ENCODE results near the gene ITGA5. TPM values are rescaled to one million over a fixed set of nuclear protein-coding genes. Genes with fewer than 3 reads are reported as not detected.

Gene ITGA5
- total and polyA plus RNA-seq, 2 experiments from 2014 or later = 7.3 to 23.7 TPM

DNA sequence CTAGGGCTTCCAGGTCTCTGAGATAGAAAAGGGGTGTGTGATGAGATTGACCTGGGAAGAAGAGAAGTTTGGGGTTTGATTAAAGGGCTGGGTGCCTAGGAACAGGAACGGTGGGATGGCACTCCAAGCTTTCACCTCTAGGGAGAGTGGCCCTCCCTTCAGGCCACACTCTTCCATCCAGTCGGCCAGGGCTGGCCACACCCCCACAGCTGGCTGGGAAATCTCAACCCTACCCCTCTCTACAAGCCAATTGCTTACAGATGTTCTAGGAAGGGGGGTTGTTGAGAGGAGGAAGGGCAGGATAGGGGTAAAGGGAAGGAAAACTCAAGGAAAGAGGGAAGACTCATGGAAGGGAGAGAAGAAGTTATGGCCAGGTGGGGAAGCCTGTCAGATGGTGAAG lies 6.6 kb upstream of the ITGA5 start:
- Histone ChIP-seq H3K4me2 (no peak overlapping the region), H3K36me3 (ENCODE audit: insufficient read depth) (no peaks in the 10 kb centered on the region), H3K79me2 (replicated peaks; ENCODE audit: insufficient read depth) (no peaks in the 10 kb centered on the region), H3K27me3 (ENCODE audit: insufficient read depth) (peaks cover 33% of the 10 kb centered on the region; the same call in 1 of the 2 replicates), H3K4me3 (no peak overlapping the region), H3K27ac (ENCODE audit: low read depth) (no peak overlapping the region), H3K4me1 (ENCODE audit: insufficient read depth) (peaks cover 25% of the 10 kb centered on the region), H2AFZ (no peak overlapping the region), H3K9me2 (ENCODE audit: insufficient read depth) (no peaks in the 10 kb centered on the region), H3F3A (replicated peaks; ENCODE audit: low read depth) (no peaks in the 10 kb centered on the region), H4K20me1 (replicated peaks; ENCODE audit: insufficient read depth) (no peaks in the 10 kb centered on the region)
- DNase-seq (ENCODE audit: low spot score) (no peak), ATAC-seq (peak; percentile 26)
- no peaks in the 10 kb centered on the region for H3K36me3 Mint-ChIP-seq (ENCODE audit: low read depth)
- H3K9me3 Mint-ChIP-seq = no peaks in the 10 kb centered on the region
- H3K27ac Mint-ChIP-seq = no peak overlapping the region
- peaks cover 48% of the 10 kb centered on the region for H3K27me3 Mint-ChIP-seq (ENCODE audit: insufficient read depth, low read depth, poor library complexity)
- TF ChIP-seq POLR2AphosphoS5 (IDR thresholded peaks at IDR 0.05; ENCODE audit: low read depth) = no peak
- TF ChIP-seq STAT1 (IDR thresholded peaks at IDR 0.05; ENCODE audit: unreplicated experiment) = no peak
- no peak for TF ChIP-seq CREB1 (CRISPR knock-in tag; IDR thresholded peaks at IDR 0.05; ENCODE audit: low read depth)
- no peak for TF ChIP-seq ZNF462 (CRISPR knock-in tag; IDR thresholded peaks at IDR 0.05)
- TF ChIP-seq EZH2phosphoT487 (IDR thresholded peaks at IDR 0.05; ENCODE audit: unreplicated experiment) = no peak
- TF ChIP-seq ZNF114 (CRISPR knock-in tag; IDR thresholded peaks at IDR 0.05) = no peak
- H3K4me3 Mint-ChIP-seq = no peak overlapping the region; the same call in 2 of the 3 replicates
- H3K4me1 Mint-ChIP-seq = peaks cover 47% of the 10 kb centered on the region

DNA sequence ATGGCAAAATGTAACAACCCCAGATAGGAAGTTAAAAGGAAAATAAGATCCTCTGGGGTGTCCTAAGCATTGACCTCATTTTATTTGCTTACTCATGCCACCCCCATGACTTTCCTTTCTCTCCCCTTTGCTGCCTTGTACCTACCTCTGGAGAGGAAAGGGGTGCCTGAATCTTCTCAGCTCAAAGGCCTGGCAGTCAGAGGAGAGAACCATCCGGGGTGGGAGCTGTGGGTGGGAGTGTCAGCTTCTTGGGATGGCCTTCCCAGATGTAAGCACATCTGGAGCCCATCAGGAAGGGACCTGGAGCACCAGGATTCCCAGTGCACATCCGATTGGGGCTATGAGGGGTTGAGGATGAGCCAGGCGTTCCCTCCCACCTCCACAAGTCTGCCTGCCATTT lies 5.2 kb upstream of the ITGA5 start:
- Histone ChIP-seq H3K4me2 (no peak overlapping the region), H3K4me1 (ENCODE audit: insufficient read depth) (peaks cover 39% of the 10 kb centered on the region), H3K4me3 (no peak overlapping the region), H3K9me2 (ENCODE audit: insufficient read depth) (no peaks in the 10 kb centered on the region), H3K36me3 (ENCODE audit: insufficient read depth) (no peaks in the 10 kb centered on the region), H4K20me1 (replicated peaks; ENCODE audit: insufficient read depth) (no peaks in the 10 kb centered on the region), H2AFZ (no peak overlapping the region), H3K27me3 (ENCODE audit: insufficient read depth) (peaks cover 36% of the 10 kb centered on the region), H3K79me2 (replicated peaks; ENCODE audit: insufficient read depth) (no peaks in the 10 kb centered on the region), H3K27ac (ENCODE audit: low read depth) (no peak overlapping the region), H3F3A (replicated peaks; ENCODE audit: low read depth) (no peaks in the 10 kb centered on the region)
- Mint-ChIP-seq H3K4me3 (no peak overlapping the region), H3K27ac (no peak overlapping the region), H3K9me3 (no peaks in the 10 kb centered on the region), H3K36me3 (ENCODE audit: low read depth) (no peaks in the 10 kb centered on the region), H3K4me1 (peaks cover 55% of the 10 kb centered on the region), H3K27me3 (ENCODE audit: insufficient read depth, low read depth, poor library complexity) (peaks cover 56% of the 10 kb centered on the region)
- DNase-seq (ENCODE audit: low spot score) = no peak
- ATAC-seq = no peak
- TF ChIP-seq EZH2 (IDR thresholded peaks at IDR 0.05; ENCODE audit: low read depth, unreplicated experiment) (no peak), NANOG (IDR thresholded peaks at IDR 0.05; ENCODE audit: borderline replicate concordance) (no peak), REST (IDR thresholded peaks at IDR 0.05; ENCODE audit: unreplicated experiment) (no peak), CREB1 (CRISPR knock-in tag; IDR thresholded peaks at IDR 0.05; ENCODE audit: low read depth) (no peak), EZH2phosphoT487 (IDR thresholded peaks at IDR 0.05; ENCODE audit: unreplicated experiment) (no peak), JUNB (IDR thresholded peaks at IDR 0.05; ENCODE audit: unreplicated experiment) (no peak), POLR2AphosphoS5 (IDR thresholded peaks at IDR 0.05; ENCODE audit: low read depth) (no peak)
- TF ChIP-seq, protein P1, sequence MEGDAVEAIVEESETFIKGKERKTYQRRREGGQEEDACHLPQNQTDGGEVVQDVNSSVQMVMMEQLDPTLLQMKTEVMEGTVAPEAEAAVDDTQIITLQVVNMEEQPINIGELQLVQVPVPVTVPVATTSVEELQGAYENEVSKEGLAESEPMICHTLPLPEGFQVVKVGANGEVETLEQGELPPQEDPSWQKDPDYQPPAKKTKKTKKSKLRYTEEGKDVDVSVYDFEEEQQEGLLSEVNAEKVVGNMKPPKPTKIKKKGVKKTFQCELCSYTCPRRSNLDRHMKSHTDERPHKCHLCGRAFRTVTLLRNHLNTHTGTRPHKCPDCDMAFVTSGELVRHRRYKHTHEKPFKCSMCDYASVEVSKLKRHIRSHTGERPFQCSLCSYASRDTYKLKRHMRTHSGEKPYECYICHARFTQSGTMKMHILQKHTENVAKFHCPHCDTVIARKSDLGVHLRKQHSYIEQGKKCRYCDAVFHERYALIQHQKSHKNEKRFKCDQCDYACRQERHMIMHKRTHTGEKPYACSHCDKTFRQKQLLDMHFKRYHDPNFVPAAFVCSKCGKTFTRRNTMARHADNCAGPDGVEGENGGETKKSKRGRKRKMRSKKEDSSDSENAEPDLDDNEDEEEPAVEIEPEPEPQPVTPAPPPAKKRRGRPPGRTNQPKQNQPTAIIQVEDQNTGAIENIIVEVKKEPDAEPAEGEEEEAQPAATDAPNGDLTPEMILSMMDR (conservative IDR thresholded peaks at IDR 0.05; ENCODE audit: low read depth in 2 of 2) = no peak
